GM18511 (cell line): ENCODE measurements around the gene OSTM1.

Experiments
- ATAC-seq: cut with Tn5 transposase; IDR thresholded peaks from one replicate; pipeline ENCODE4 v1.9.1; 2021; ENCODE audit warnings: mild to moderate bottlenecking, moderate library complexity; ENCODE audit not compliant: unreplicated experiment

Gene OSTM1

DNA sequence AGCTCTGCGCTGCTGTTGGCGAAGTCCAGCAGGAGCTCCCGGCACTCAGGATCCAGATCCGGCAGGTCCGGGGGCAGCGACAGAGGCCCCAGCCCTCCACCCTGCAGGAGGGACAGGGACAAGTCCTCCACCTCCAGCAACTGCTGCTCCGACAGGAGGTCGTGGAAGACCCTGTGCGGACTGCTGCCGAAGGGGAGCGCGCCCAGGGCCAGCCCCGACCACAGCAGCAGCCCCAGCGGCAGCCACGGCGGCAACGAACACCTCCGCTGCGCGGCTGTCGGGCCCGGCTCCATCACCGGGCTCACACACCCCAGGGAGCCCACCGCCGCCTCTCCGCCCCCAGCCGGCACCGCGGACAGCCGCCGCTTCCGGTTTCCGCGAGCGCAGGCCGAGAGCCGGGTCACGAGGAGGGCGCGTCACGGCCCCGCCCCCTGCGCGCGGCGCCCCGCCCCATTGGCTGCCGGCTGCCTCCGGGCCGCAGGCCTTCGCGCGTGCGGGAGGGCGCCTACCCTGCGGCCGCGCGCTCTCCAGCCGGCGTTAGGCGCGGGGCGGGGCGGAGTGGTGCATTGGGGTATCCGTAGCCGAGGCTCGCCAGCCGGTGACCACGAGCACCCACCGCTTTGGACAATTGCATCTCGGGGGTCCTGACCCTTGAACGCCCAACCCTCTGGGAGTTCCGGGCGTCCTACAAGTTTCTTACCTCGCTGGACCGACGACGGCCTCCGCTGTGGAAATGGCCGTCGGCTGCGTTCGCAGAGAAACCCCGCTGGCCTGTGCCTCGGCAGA lies at the start of gene OSTM1:
Gene OSTM1 (minus strand): TSS at position 383 of the 786 bp plus-strand sequence. CDS start 90 bp downstream, at position 293.
- ATAC-seq, result peak; percentile 98

- ATAC-seq, result no peak
Measured at GRCh38 chr6:108123946-108124345, 49.4 kb upstream of the OSTM1 start.

DNA sequence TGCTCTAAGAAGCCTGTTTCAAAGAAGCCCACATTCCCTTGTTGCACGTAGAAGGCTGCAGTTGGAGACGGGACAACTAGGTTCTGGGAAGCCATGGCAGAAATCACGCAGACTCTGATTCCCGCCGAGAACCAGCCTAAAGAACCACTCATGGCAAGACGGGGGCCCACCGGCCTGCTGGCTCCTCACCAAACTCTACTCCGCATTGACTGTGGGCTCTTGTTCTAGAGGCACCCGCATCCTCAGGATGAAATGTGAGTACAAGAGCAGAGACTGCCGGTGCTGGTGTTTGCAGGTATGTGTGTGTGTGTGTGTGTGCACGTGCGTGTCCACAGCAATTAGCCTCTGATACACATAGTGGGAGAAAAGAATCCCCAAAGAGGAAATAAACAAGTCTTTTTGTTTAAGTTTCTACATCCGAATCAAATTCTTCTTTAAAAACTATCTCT lies 49.0 kb upstream of the OSTM1 start:
- no peak for ATAC-seq

DNA sequence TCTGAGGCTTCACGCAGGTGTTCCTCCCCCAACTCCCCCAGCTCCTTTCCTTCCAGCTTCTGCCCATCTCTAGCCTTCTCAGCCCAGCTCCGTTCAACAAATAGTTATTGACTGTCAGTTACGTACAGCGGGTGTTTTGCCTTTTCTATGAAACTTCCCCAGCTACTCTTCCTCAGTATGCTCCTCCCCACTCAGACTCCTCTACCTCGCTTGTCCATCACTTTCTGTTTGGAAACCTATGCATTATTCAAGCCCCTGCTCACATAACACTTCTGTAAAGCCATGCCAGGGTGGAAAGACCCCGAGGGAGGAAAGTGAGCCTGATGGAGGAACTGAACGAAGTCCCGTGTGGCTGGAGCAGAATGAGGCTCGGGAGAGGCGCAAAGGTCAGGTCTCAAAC lies 47.1 kb upstream of the OSTM1 start:
- no peak for ATAC-seq

- ATAC-seq, result no peak
Measured at GRCh38 chr6:108120311-108120710, 45.8 kb upstream of the OSTM1 start.

DNA sequence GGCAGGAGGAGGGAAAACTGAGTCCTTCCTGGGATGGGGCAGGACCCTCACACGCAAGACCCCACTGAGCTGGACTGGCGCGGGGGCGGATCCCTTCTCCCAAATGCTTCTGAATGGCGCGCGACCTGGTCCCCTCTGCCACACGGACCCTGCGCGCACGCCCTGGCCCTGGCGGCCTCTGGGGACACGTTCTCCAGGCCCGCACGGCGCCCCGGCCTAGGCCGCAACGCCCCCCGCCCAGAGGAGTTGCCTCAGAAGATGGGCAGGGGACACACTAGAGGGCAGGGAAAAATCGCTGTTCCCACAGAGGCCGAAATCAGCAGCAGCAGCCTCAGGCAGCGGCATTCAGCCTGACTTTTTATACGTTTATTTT lies 45.2 kb upstream of the OSTM1 start:
- no peak for ATAC-seq

- ATAC-seq, result no peak
Measured at GRCh38 chr6:108118810-108119768, 44.5 kb upstream of the OSTM1 start.

DNA sequence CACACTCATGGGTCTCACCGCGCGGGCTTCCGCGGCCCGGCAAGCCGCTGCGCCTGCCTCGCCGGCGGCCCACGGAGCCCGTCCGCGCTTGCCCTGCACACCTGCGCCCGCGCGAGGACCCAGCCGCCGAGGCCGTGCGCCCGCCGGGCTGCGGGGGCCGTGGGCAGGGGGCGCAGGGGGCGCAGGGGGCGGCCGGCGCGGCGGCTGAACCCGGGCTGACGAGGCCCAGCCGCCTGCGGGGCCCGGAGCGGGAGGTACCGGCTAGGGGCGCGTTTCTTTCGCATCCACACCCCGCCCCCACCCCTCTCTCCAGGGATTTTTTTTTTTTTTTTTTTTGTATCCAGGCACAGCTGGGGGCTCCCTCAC lies 43.8 kb upstream of the OSTM1 start:
- no peak for ATAC-seq

DNA sequence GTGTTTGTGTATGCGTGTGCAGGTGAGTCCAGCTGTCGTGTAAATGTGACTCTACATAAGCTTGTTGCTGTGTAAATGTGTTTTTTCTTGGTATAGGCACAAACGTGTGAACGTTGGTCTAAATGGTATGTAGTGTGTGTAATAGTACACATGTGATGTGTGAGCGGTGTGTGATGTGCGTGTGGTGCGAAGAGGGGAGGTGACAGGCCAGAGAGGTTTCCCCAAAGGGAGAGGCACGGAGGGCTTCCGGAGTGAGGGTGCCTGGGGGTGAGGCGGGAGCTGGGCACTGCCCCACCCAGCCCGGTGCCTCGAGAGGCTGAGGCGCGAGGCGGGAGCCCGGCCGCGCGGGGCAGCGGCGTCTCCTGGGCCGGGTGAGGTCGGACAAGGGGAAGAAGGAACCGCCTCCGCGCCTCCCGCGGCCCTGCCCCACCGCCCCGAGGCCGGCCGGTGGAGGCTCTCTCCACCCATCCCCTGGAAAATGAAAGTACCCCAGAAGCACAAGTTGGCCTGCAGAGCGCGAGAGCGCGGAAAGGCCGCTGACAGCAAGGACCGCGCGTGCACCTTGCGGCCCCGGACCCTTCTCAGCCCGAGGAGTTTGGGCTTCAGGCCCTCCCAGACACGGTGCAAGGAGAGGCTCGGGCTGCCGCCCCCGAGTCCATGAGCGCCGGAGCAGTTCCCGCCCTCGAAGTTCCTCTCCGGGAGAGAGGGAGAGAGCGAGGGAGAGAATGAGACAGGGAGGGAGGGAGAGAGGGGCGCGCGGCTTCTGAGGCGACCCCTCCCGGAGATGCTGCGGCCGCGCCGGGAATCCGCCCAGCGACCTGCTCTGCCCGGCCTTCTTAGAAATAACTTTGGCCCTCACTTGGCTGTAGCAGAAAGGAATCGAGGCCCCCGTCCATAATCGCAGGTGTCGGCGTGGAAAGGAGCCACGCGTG lies 43.2 kb upstream of the OSTM1 start:
- ATAC-seq, result peak; percentile 57

DNA sequence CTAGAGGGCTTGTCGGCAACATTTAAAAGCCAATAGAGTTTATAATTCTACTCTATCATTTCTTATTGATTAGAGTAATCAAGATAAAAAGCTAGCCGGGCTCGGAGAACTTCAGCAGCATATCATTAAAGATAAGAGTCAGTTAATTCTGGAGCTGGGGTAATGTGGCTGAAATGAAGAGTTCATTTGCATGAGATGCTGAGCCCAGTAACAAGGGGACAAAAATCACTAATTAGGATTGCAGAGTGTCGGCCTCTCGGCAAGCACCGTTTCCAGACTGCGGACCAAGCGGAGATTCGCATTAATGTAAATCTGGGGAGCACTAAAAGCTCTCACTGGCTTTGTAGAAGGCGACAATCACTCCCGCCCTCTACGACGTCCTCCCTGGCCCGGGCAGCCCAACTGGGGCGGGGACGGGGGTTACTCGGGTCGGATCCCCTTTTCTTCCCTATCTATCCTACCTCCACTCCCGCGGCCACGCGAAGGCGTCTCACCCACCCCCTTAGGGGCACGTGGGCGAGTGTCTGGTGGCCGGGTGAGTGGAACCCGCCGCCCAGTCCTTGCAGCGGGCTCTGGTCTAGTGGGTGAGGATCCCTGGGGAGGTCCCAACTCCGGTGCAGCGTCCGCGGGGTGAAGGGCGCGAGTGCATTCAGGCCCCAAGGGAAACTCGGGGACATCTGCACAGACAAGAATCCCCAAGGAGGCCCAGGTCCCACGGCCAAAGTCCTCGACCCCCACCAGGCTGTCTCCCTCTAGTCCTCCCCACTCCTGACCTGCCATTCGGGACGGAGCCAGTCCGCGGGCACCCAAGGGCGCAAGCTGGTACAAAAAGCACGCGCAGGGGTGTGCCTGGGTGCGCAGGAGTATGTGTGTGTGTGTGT lies 42.2 kb upstream of the OSTM1 start:
- peak; percentile 11 for ATAC-seq

GRCh38 chr6:108115598-108116058 lies 41.1 kb upstream of the OSTM1 start:
- ATAC-seq, result no peak

GRCh38 chr6:108114841-108115597 lies 40.5 kb upstream of the OSTM1 start:
- ATAC-seq, result no peak

- ATAC-seq, result no peak
Measured at GRCh38 chr6:108113557-108114519, 39.3 kb upstream of the OSTM1 start.

DNA sequence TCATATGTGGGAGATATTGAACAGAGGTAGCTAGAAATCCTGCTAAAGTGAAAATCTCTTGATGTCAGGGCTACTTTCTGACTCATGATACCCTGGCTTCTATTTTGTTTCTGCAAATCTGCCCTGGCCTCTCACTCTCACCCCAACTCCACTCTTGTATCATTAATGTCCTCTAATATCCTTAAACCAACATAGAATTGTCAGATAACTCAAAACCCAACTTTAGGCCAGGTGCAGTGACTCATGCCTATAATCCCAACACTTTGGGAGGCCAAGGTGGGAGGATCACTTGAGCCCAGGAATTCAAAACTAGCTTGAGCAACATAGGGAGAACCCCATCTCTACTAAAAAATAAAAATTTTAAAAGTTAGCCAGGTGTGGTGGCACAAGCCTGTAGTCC lies 33.8 kb upstream of the OSTM1 start:
- no peak for ATAC-seq

- ATAC-seq, result no peak
Measured at GRCh38 chr6:108107102-108107501, 32.6 kb upstream of the OSTM1 start.

- no peak for ATAC-seq
Measured at GRCh38 chr6:108106694-108107093, 32.2 kb upstream of the OSTM1 start.

- ATAC-seq, result no peak
Measured at GRCh38 chr6:108106261-108106660, 31.7 kb upstream of the OSTM1 start.

- ATAC-seq, result no peak
Measured at GRCh38 chr6:108105571-108105970, 31.0 kb upstream of the OSTM1 start.
